HG03066 (cell line): ENCODE results near the gene FITM1.
A peak's percentile ranks its signal among the peaks of the same experiment; 100 is the strongest.

Experiments used
- ATAC-seq: cut with Tn5 transposase; IDR thresholded peaks from one replicate; pipeline ENCODE4 v1.9.1; 2021; ENCODE audit warnings: low read depth; ENCODE audit not compliant: unreplicated experiment

The FITM1 gene

DNA sequence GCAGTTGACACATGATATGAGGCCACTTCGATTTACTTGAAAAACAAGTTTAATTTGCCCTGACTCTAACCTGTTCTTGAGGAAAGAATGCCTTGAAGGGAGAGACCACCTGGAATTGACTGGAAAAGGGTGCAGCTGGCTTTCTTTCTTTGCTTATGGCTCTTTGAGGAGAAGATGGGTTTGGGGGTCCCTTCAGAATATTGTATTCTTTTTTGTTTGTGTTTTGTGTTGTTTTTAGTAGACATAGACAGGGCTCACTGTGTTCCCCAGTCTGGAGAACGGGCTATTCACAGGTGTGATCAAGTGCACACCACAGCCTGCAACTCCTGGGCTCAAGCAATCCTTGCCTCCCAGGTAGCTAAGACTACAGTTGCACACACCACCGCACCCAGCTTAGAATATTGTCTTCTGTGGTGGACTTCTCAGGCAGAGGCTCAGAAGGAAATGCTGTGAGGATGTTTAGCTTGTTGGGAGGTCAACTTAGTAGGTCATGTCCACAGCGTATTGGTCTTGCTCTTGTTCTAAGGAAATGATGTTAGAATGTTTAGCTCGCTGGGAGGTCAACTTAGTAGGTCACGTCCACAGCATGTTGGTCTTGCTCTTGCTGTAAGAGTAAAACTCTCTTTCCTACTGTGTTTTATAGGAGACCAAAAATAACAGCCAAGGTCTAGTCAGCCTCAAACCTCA lies 14.2 kb upstream of the FITM1 start:
- no peak for ATAC-seq

DNA sequence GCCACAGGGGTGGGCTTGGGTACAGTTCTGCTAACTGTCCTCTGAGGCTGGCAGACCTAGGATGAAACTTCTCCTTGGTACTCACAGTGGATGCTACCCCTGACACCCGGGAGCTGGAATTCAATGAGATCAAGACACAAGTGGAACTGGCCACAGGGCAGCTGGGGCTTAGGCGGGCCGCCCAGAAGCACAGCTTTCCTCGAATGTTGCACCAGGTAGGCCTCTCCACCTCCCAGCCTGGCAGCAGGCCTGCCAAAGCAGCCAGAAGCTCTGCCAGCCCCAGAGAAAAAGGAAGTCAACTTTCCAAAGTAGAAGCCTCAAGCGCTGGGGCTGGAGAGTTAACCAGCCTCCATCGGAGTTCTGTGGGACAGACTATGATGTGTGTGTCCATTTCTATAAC lies 13.3 kb upstream of the FITM1 start:
- no peak for ATAC-seq

DNA sequence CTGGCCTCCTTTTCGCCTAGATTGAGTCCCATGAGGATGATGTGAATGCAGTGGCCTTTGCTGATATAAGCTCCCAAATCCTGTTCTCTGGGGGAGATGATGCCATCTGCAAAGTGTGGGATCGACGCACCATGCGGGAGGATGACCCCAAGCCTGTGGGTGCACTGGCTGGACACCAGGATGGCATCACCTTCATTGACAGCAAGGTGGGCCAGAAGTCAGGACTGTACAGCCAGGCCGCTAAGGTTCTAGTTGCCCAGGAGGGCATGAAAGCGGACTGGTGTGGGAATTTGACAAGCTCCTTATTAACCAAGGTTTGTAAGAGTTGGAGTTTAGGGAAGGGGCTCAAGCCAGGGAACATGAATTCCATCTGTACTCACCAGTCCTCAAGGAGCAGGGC lies 10.8 kb upstream of the FITM1 start:
- no peak for ATAC-seq

DNA sequence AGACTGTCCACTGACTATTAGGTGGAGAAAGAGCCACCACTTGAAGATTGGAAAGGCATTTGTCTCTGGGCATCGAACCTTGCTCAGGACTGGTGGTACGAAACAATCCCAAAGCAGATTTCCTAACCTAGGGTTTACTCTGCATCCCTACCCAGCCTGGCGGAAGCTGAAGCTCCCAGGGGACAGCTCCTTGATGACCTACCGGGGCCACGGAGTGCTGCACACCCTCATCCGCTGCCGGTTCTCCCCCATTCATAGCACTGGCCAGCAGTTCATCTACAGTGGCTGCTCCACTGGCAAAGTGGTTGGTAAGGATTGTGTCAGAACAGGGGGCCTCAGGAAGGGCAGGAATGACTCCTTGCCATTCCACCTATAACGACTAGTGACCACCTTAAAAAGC lies 9.2 kb upstream of the FITM1 start:
- ATAC-seq = no peak

DNA sequence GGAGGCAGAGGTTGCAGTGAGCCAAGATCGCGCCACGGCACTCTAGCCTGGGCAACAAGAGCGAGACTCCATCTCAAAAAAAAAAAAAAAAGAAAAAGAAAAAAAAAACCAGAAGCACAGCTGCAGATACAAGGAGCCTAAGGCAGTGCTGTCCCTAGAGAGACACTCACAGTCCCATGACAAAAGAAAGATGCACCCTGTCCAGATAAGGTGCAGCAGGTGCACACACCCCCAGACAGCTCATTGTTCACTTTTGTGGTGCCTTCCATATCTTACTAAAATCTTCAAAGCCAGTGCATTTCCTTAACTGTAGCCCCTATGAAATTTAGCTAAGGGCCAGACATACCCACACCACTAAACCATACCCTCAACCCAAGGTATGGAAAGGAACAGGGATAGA lies 8.0 kb upstream of the FITM1 start:
- ATAC-seq = no peak

DNA sequence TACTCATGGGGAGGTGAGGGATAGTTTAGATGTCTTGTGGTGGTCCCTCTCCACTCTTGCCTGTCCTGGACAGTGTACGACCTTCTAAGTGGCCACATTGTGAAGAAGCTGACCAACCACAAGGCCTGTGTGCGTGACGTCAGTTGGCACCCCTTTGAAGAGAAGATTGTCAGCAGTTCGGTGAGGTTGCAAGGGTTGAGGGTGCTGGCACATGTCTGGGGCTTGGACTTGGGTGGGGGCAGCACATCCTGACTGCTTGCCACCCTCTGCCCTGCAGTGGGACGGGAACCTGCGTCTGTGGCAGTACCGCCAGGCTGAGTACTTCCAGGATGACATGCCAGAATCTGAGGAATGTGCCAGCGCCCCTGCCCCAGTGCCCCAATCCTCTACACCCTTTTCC lies 7.6 kb upstream of the FITM1 start:
- no peak for ATAC-seq

DNA sequence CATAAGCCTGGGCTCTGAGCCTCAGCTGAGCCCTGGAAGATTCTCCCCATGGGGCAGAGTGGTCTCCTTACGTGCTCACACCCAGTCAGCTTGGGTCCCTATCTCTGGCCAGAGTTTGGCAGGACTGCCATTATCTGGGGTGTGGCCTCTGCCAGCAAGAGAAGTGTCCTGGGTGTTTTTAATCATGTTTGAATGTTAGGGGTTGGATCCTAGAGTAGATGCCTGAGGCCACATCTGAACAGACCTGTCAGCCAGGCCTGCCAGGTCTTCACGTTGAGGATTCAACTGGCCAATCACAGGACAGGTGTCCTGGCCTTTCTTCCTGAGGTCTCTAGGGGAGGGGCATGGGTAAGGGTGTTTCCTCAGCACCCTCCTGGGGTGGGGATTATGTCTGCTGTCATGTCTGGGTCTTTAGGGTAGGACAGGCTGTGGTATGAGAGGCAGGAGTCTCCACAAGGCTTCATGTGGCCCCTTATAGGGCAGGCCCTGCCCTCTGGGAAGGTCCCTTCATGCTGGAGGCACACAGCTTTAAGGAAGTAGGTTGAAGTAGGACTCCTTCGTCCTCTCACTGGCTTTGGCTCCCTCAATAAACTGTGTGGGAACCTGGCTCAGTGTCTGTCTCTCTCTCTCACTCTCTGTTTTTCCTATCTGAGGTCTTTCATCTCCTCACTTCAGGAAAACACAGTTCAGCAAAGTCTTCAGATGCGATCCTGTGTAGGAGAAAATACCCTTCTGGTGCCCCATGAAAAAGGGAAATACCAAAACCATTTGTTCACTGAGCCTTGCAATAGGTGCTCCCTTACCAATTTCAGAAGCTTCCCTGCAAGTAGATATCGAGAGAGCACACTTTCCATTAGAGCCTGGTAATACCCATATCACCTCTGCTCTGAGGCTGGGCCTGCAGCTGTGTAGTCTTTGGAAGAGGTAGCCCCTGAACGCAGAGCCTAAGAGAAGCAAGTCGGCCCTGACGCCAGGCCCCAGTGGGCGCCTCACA lies 6.7 kb upstream of the FITM1 start:
- ATAC-seq = no peak

DNA sequence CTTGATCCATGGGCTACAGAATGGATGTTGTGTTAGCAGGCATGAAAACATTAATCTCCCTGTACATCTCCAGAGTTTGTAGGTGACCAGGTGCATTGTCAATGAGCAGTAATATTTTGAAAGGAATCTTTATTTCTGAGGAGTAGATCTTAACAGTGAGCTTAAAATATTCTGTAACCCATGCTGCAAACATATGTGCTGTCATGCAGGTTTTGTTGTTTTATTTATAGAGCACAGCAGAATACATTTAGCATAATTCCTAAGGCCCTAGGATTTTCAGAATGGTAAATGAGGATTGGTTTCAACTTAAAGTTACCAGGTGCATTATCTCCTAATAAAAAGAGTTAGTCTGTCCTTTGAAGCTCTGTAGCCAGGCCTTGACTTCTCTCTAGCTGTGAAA lies 3.5 kb upstream of the FITM1 start:
- ATAC-seq = no peak

DNA sequence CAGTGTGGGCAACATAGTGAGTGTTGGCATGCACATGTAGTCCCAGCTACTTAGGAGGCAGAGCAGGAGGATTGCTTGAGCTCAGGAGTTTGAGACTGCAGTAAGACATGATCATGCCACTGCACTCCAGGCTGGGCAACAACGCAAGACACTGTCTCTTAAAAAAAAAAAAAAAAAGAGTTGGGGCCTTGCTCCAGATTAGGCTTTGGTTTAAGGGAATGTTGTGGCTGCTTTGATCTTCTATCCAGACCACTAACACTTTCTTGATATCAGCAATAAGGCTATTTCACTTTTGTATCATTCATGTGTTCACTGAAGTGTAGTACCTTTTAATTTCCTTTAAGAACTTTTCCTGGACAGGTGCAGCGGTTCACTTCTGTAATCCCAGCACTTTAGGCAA lies 2.8 kb upstream of the FITM1 start:
- no peak for ATAC-seq

DNA sequence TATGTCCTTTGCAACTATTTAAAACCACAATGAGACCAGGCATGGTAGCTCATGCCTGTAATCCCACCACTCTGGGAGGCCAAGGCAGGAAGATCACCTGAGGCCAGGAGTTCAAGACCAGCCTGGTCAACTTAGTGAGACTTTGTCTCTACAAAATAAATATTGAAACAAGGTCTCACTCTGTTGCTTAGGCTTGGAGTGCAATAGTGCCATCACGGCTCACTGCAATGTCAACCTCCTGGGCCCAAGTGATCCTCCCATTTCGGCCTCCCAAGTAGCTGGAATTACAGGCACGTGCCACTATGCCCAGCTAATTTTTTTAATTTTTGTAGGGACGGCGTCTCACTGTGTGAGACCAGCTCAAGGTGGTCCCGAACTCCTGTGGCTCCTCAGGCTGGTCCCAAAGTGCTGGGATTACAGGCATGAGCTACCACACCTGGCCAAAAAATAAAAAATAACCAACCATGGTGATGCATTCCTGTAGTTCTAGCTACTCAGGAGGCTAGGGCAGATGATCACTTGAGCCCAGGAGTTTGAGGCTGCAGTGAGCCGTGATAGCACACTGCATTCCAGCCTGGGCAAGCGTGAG lies 955 bp upstream of the FITM1 start:
- no peak for ATAC-seq

DNA sequence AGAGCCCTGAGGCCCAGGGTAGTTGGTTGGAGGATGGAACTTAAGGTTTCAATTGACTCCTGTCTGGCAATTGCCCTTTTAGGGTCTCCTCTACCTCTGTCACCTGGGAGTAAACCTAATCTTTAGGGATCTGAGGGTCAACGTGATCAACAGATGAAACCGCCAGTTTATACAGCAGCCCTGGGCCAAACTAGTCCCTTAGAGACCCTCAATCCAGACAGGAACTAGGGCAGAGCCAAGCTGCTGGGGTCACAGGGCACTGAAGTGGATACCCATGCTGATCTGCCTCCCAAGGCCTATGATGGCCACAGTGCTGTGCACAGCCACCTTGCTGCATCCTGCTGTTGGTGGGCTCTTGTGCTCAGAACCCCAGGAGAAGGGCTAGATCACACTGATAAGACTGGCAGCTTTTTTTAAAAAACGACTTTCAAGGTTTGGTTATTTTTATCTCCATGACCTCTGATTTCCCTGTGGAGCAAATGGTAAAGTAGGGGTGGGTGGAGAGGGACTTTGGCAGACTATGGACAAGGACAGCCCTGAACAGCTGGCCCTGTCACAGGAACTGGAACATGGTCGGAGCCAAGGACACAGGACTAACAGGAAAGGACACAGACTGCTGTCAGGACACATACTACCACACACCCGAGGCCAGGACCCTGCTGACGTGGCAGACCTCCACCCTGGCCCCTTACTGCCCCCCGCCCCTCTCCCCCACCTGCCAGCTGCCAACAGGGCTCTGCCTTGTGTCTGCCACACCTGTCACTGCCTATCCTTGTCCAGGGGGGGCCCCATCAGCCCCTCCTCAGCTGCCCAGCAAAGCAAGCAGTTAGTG lies 474 bp downstream of the FITM1 start:
- ATAC-seq = no peak

DNA sequence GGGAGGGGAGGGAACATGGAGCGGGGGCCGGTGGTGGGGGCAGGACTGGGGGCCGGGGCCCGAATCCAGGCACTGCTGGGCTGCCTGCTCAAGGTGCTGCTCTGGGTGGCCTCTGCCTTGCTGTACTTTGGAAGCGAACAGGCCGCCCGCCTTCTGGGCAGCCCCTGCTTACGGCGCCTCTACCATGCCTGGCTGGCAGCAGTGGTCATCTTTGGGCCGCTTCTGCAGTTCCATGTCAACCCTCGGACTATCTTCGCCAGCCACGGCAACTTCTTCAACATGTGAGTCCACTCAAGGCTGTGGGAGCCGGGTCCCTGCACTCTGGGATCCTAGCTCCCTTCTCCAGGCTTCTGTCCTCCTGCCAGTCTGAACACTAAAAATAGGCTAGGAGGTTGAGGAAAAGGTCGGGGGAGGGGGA lies 1.1 kb downstream of the FITM1 start:
- ATAC-seq = no peak

DNA sequence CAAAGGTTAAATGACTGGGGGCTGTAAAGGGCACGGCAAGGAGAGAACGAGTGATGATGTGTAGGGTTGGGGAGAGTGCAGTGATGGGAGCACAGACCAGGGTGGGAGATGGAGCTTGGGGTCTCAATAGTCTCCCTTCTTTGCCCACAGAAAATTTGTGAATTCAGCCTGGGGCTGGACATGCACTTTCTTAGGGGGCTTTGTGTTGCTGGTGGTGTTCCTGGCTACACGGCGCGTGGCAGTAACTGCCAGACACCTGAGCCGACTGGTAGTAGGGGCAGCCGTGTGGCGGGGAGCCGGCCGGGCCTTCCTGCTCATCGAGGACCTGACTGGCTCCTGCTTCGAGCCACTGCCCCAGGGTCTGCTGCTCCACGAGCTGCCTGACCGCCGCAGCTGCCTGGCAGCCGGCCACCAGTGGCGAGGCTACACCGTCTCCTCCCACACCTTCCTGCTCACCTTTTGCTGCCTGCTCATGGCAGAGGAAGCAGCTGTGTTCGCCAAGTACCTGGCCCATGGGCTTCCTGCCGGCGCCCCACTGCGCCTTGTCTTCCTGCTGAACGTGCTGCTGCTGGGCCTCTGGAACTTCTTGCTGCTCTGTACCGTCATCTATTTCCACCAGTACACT lies 1.7 kb downstream of the FITM1 start:
- no peak for ATAC-seq

DNA sequence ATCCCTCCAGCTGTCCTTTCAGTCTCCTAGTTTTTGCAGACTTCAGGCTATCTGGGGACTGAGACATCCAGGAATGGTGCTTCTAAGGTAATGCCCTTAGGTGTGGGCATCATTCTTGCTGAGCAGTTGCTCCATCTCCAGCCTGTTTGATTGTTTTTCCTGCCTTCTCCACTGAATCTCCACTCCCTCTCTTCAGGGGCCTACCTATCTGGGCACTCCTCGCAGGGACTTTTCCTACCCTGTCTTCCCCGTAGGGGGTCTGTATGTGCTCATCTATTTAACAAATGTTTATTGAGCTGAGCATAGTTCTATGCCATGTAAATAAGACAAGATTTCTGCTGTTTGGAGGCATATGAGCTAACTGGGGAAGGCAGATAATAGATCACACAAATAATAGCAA lies 2.5 kb downstream of the FITM1 start:
- no peak for ATAC-seq

DNA sequence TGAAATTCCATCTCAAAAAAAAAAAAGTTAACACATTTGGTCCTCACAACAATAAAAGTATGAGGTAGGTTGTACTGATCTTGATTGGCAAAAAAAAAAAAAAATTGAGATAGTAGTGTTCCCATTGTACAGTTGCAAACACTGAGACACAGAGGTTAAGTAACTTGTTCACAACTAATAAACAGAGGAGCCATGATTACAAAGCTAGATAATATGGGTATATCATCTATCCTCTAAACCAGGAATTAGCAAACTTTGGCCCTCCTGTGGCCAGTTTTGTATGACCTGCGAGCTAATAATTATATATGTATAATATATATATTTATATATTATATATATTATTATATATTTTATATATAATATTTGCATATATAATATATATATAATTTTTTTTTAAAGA lies 3.3 kb downstream of the FITM1 start:
- no peak for ATAC-seq

DNA sequence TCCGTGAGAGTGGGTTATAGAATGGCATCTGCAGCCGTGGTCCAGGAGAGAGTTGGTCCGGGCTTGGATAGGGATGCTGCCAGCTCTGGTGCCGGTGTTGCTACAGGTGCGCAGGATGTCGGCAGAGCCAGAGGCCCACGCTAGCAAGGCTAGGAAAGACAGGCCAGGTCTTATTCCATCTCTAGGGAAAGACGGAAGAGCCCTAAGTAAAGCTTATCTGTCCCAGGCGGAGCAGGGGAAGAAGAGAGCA lies 5.0 kb downstream of the FITM1 start:
- ATAC-seq = peak; percentile 12

DNA sequence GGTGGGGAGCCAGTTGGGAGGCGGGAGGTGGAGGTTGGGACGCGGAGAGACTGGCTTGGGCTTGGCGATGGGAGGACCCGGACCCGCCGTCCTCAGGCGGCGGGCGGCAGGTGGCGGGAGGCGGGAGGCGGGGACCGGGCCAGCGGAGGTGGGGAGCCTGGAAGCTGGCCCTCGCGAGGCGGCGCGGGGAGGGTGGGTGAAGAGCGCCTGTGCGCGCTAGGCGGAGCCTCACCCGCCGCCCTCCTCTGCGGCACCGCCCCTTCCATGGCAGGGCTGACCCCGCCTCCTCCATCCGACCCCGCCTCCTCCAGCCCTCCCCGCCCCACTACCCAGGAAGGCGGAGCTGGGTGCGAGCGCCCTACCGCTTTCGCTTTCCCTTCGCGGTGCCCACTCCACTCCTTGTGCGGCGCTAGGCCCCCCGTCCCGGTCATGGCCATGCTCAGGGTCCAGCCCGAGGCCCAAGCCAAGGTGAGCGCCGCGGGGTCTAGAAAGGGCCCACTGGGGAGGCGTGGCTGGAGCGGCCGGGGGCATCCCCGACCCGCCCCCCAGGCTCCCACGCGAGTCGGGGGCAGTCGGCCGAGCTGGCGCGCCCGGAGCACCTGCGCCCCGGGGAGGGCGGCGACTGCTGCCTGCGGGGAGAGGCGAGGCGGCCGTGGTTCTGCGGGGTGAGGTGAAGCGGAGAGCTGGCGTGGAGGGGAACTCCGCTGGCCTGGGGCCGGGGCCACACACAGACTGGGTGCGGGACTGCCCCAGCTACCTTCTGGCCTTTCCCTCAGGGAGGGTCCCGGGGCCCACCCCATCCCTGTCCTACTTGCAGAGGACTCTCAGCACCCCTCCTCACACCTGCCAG lies 5.6 kb downstream of the FITM1 start, which contains the start of gene PSME1:
PSME1 (plus strand) TSS at position 361 of the 850 bp plus-strand sequence; CDS start at position 430, 69 bp downstream.
- ATAC-seq = peak; percentile 85

DNA sequence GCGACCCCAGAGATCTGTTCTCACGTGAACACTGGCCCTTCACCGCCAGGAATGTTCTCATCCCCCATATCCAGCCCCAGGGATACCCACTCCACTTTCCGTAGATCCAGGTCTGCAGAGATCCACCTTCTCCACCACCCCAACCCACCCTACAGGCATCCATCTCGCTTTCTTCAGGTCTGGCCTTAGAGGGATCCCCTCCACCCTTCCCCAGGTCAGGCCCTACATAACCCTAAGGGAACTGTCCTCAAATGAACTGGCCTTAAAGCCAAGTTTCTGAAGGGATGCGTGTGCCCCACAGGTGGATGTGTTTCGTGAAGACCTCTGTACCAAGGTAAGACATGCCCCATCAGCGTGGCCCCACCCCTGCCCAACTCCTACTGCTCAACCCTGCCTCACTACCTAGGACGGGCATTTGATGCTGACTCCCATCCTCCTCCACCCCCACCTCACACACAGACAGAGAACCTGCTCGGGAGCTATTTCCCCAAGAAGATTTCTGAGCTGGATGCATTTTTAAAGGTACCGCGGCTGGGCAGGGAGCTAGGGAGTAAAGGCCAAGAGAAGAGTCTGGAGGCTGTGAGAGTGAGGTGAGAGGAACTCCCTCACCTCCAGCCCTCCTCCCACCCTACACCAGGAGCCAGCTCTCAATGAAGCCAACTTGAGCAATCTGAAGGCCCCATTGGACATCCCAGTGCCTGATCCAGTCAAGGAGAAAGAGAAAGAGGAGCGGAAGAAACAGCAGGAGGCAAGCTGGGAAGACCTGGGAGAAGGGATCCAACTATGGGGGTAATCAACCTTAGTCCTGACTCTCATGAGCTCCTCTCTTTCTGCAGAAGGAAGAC lies 6.4 kb downstream of the FITM1 start:
- no peak for ATAC-seq
